ENCODE measurements around the gene MYBPC3. TPM values are rescaled to one million over a fixed set of nuclear protein-coding genes. Genes with fewer than 3 reads are reported as not detected.

The MYBPC3 gene
- total and polyA plus RNA-seq, 11 donors: 425 to 3,074 (median 1,842) TPM

GRCh38 chr11:47328449-47329390 lies 23.8 kb downstream of the MYBPC3 start:
- Histone ChIP-seq H3K4me1 (peaks cover 0 to 67% (median 37%) of the 10 kb centered on the region in 12 donors), H3K27me3 (no peaks in the 10 kb centered on the region), H3K27ac (peak overlapping the region in 11 of 12 donors; percentile 50 to 83 (median 69)), H3K9me3 (no peaks in the 10 kb centered on the region), H3K36me3 (peaks cover 0 to 88% (median 20%) of the 10 kb centered on the region in 9 donors), H3K4me3 (no peak overlapping the region)
- DNase-seq: peak in 4 of 5 donors; percentile 16 to 46 (median 30)
- 63 to 76% (median 65%) methylated on average over 15 to 29 of the region's 29 CpGs for WGBS, 4 donors
- no peak for TF ChIP-seq POLR2A (IDR thresholded peaks at IDR 0.05)
- TF ChIP-seq, protein P1, sequence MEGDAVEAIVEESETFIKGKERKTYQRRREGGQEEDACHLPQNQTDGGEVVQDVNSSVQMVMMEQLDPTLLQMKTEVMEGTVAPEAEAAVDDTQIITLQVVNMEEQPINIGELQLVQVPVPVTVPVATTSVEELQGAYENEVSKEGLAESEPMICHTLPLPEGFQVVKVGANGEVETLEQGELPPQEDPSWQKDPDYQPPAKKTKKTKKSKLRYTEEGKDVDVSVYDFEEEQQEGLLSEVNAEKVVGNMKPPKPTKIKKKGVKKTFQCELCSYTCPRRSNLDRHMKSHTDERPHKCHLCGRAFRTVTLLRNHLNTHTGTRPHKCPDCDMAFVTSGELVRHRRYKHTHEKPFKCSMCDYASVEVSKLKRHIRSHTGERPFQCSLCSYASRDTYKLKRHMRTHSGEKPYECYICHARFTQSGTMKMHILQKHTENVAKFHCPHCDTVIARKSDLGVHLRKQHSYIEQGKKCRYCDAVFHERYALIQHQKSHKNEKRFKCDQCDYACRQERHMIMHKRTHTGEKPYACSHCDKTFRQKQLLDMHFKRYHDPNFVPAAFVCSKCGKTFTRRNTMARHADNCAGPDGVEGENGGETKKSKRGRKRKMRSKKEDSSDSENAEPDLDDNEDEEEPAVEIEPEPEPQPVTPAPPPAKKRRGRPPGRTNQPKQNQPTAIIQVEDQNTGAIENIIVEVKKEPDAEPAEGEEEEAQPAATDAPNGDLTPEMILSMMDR (IDR thresholded peaks at IDR 0.05): peak in 1 of 12 donors; percentile 5
- intact Hi-C loops (cut with DNase I): loop anchor here in 3 of 10 donors (5.0 to 10.0 kb wide), 2 partner anchors 54 to 56 kb away; partner anchors contain the start of gene MADD (in 3 of the 3)
- peak in 2 of 4 donors; percentile 5 to 6 for ATAC-seq

GRCh38 chr11:47327949-47328348 lies 24.6 kb downstream of the MYBPC3 start:
- 32 to 63% (median 61%) methylated on average over 5 of the region's 5 CpGs for WGBS, 4 donors
- no peaks in the 10 kb centered on the region for H3K9me3 ChIP-seq
- H3K4me1 ChIP-seq: peaks cover 0 to 59% (median 37%) of the 10 kb centered on the region in 12 donors
- no peak overlapping the region for H3K4me3 ChIP-seq
- ATAC-seq: peak in 2 of 4 donors; percentile 0 to 1
- H3K27ac ChIP-seq: peak overlapping the region in 9 of 12 donors; percentile 50 to 83 (median 74)
- no peaks in the 10 kb centered on the region for H3K27me3 ChIP-seq
- H3K36me3 ChIP-seq: peaks cover 0 to 81% (median 20%) of the 10 kb centered on the region in 9 donors
- no peak for DNase-seq
- TF ChIP-seq, protein P1 (IDR thresholded peaks at IDR 0.05): no peak
- no peak for TF ChIP-seq POLR2A (IDR thresholded peaks at IDR 0.05)
- intact Hi-C loops (cut with DNase I): loop anchor here in 3 of 10 donors (5.0 to 10.0 kb wide), 2 partner anchors 53 to 56 kb away; partner anchors contain the start of gene MADD (in 3 of the 3)

- Histone ChIP-seq H3K4me1 (peaks cover 0 to 51% (median 34%) of the 10 kb centered on the region in 12 donors), H3K27ac (peak overlapping the region in 6 of 12 donors; percentile 44 to 83 (median 68)), H3K9me3 (no peaks in the 10 kb centered on the region), H3K4me3 (no peak overlapping the region), H3K36me3 (peaks cover 0 to 81% (median 20%) of the 10 kb centered on the region in 9 donors), H3K27me3 (no peaks in the 10 kb centered on the region)
- intact Hi-C loops (cut with DNase I): loop anchor here in 3 of 10 donors (5.0 to 10.0 kb wide), 2 partner anchors 52 to 55 kb away; partner anchors contain the start of gene MADD (in 3 of the 3)
- 59 to 72% (median 69%) methylated on average over 13 of the region's 13 CpGs for WGBS, 4 donors
- peak in 3 of 5 donors; percentile 30 to 52 (median 36) for DNase-seq
- TF ChIP-seq, protein P1 (IDR thresholded peaks at IDR 0.05): no peak
- no peak for TF ChIP-seq POLR2A (IDR thresholded peaks at IDR 0.05)
- ATAC-seq: peak; percentile 3 to 12 (median 7)
Measured at GRCh38 chr11:47327025-47327424, 25.5 kb downstream of the MYBPC3 start.
